NCI-H446 treated with DMSO at 0.1 percent for 48 hours (cell line): ENCODE results near the gene PERP.
"Not testable (repeated sequence)": the region's sequence is repeated elsewhere in the genome, so short reads cannot be mapped to it uniquely, and the experiment has no call there.

ENCODE experiments used
- DNase-seq: peaks from one replicate; lab custom pipeline; 2025; lab: John Stamatoyannopoulos, UW

The PERP gene

GRCh38 chr6:138105446-138105845, 1.8 kb downstream of the PERP start:
- DNase-seq, result no peak

GRCh38 chr6:138104618-138105213, 2.5 kb downstream of the PERP start:
- DNase-seq, result no peak

- no peak for DNase-seq
Observed at GRCh38 chr6:138103871-138104270, 3.3 kb downstream of the PERP start.

GRCh38 chr6:138101946-138102731, 5.1 kb downstream of the PERP start:
- no peak for DNase-seq

GRCh38 chr6:138099832-138100231, 7.4 kb downstream of the PERP start:
- DNase-seq, result no peak

GRCh38 chr6:138098306-138098705, 8.9 kb downstream of the PERP start:
- no peak for DNase-seq

- no peak for DNase-seq
Observed at GRCh38 chr6:138094260-138094659, 13.0 kb downstream of the PERP start.

- DNase-seq, result no peak
Observed at GRCh38 chr6:138093632-138094031, 13.6 kb downstream of the PERP start.

GRCh38 chr6:138092686-138093085, 14.5 kb downstream of the PERP start:
- DNase-seq, result no peak

GRCh38 chr6:138089325-138089724, 17.9 kb downstream of the PERP start:
- DNase-seq, result no peak

GRCh38 chr6:138088326-138088762, 18.9 kb downstream of the PERP start:
- DNase-seq, result no peak

GRCh38 chr6:138087593-138088325, 19.5 kb downstream of the PERP start:
- DNase-seq, result no peak

GRCh38 chr6:138086573-138087196, 20.5 kb downstream of the PERP start:
- no peak for DNase-seq

- no peak for DNase-seq
Observed at GRCh38 chr6:138085839-138086222, 21.4 kb downstream of the PERP start.

GRCh38 chr6:138084904-138085838, 22.0 kb downstream of the PERP start:
- no peak for DNase-seq

- no peak for DNase-seq
Observed at GRCh38 chr6:138082232-138082631, 25.0 kb downstream of the PERP start.

GRCh38 chr6:138079556-138079955, 27.7 kb downstream of the PERP start:
- not testable (repeated sequence) for DNase-seq

GRCh38 chr6:138078491-138078890, 28.7 kb downstream of the PERP start:
- no peak for DNase-seq

- DNase-seq, result no peak
Observed at GRCh38 chr6:138073264-138073663, 34.0 kb downstream of the PERP start.

GRCh38 chr6:138063726-138064125, 43.5 kb downstream of the PERP start:
- DNase-seq, result no peak

- no peak for DNase-seq
Observed at GRCh38 chr6:138054982-138055381, 52.2 kb downstream of the PERP start.
